ENCODE measurements around the gene NMBR.
A peak's percentile ranks its signal among the peaks of the same experiment; 100 is the strongest.
"Not testable (repeated sequence)": the region's sequence is repeated elsewhere in the genome, so short reads cannot be mapped to it uniquely, and the experiment has no call there.

NMBR gene

GRCh38 chr6:142146828-142147662 is at the start of gene NMBR, which contains the start of gene VTA1:
NMBR (minus strand) TSS chr6:142147122; CDS start chr6:142088658, 58,464 bp downstream.
VTA1 (plus strand) TSS chr6:142147263; CDS start chr6:142147288, 25 bp downstream.
- DNase-seq (ENCODE audit: low spot score): peak; percentile 97

DNA sequence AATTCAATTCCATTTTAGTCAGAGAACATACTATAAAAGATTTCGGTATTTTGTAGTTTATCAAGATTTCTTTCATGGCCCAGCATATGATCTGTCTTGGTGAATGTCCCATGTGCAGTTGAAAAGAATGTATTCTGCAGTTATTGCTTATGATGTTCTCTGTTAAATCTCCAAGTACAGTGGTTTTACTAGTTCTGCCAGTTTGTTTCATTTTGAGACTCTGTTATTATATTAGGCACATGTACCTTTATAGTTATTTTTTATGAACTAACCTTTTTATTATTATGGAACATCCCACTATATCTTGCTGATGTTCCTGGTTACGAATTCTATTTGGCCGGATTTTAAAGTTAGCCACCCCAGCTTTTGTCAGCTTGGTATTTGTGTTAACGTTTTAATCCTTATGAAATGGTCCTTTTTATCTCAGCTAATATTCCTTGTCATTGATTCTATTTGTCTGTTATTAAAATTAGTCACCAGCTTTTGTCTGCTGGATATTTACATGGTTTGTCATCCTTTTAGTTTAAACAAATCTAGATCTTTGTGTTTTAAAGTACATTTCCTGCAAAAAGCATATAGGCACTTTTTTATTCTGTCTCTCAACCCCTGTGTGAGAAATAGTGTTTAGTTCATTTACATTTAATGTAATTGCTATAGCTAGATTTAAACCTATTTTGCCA is 49.1 kb upstream of the NMBR start:
- DNase-seq (ENCODE audit: low spot score): no peak

GRCh38 chr6:142193621-142194020 is 46.7 kb upstream of the NMBR start:
- no peak for DNase-seq (ENCODE audit: low spot score)

GRCh38 chr6:142192343-142192742 is 45.4 kb upstream of the NMBR start:
- no peak for DNase-seq (ENCODE audit: low spot score)

DNA sequence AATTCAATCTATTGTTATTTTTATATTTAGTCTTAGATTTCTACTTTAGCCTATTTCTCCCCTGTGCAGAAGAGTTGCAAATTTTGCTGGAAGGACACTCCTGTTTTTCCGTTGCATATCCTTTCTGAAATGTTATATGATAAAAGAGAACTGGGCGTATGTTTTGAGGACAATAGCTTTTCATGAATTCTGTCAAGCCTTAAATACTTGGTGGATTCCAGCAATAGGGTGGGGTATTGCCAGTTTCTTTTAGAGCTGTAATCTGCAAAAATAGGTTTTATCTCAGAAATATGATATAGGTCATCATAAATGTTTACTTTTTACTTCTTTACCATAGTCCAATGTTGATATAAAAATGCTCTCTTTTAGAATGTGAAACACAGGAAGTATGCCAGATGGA is 42.1 kb upstream of the NMBR start:
- no peak for DNase-seq (ENCODE audit: low spot score)

DNA sequence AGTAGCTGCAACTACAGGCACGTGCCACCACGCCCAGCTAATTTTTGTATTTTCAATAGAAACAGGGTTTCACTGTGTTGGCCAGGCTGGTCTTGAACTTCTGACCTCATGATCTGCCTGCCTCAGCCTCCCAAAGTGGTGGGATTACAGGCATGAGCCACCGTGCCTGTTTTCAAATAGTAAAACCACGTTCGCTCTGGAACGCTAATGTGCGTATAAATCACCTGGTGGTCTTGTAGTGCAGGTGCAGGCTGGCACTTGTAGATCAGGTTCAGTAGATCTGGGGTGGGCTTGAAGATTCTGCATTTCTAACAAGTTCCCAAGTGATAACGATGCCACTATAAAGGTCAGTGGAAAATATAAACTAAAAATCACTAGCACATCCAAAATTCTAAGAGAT is 41.4 kb upstream of the NMBR start:
- not testable (repeated sequence) for DNase-seq (ENCODE audit: low spot score)

- DNase-seq (ENCODE audit: low spot score): peak; percentile 8
These were observed 40.3 kb upstream of the NMBR start for GRCh38 chr6:142187209-142187608.

- no peak for DNase-seq (ENCODE audit: low spot score)
These were observed 38.7 kb upstream of the NMBR start for GRCh38 chr6:142185641-142186040.

- DNase-seq (ENCODE audit: low spot score): no peak
These were observed 37.4 kb upstream of the NMBR start for GRCh38 chr6:142184307-142184706.

DNA sequence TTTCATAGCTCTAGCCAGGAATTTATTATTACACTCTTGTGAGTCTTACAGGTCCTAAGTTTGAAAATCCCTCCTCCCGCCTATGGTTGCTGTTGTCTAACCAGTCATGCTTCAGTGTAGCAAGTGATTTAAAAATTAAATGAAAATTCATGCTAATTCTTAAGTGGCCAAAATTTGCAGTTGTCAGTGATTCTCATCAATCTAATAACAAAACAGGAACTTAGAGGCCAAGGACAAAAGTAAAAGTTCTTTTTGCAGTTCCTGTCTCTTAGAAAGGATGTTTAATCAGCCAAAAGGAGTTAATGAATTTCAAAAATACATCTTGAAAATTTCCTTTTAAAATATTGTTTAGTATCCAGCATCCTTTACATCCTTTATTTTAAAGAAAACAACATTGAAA is 36.4 kb upstream of the NMBR start:
- no peak for DNase-seq (ENCODE audit: low spot score)

DNA sequence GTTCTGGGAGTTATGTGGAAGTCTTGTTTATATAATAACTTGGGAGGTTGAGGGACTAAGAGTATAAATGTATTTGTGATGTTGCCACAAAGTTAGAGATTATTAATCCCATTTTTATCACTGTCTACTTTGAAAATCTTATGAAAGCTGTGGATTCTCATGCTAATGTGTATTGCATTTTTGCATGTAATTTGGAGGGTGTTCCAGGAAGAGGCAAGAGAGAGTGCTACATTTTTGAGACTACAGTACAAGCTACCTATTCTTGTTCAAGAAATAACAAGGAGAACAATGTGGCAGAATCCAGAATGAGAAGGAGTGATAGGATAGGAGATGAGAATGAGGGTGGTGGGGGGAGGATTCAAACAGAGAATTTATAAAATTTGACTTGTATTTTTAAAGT is 35.1 kb upstream of the NMBR start:
- DNase-seq (ENCODE audit: low spot score): no peak

DNA sequence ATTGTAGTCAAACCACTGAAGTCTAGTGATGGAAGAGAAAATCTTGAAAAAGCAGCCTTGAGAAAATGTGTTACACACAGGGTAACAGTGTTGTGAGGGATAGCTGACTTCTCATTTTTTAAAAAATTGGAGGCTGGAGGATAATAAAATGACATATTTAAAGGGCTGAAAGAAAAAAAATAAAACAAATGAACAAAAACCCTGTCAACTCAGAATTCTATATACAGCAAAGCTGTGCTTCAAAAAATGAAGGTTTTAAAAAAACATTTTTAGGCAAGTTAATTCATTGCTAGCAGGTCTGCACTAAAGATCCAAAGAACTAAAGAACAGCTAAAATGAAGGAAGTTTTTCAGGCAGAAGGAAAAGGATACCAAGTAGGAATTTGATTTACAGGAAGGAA is 31.2 kb upstream of the NMBR start:
- no peak for DNase-seq (ENCODE audit: low spot score)

- no peak for DNase-seq (ENCODE audit: low spot score)
These were observed 27.8 kb upstream of the NMBR start for GRCh38 chr6:142174703-142175102.

- DNase-seq (ENCODE audit: low spot score): no peak
These were observed 27.1 kb upstream of the NMBR start for GRCh38 chr6:142173980-142174379.

GRCh38 chr6:142172758-142173157 is 25.8 kb upstream of the NMBR start:
- no peak for DNase-seq (ENCODE audit: low spot score)

DNA sequence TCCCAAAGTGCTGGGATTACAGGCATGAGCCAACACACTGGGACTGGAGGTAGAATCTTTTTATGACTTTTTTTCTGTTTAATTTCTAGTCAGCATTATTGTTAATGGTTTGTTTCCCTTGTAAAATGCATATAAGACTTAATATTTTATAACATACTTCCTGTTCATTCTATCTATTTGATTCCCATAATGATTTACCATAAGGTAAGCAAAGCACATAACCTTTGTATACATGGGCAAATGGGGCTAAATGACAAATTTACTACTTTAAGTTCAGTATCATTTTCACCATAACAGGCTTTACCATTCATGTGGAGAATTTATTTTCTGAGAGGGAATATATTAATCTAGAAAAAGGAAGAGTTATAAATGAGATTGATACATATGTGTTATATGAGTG is 24.4 kb upstream of the NMBR start:
- no peak for DNase-seq (ENCODE audit: low spot score)

GRCh38 chr6:142167486-142167885 is 20.6 kb upstream of the NMBR start:
- DNase-seq (ENCODE audit: low spot score): no peak

DNA sequence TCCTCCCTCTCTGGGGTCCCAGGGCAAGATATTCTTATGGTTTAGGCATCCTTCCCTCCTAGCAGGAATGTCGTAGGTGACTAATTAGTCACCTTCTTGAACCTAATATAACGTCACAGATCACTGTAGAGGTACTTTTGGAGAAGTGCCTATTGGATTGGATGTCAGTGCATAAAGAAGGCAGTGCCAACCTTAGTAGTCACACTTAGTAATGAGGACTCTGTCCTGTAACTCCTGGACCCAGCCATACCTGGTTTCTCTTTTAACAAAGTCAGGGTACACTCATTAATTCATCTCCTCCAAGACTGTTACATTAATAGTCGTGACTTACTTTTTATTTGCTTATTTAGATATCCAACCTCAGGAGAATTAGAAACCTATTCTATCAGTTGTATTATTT is 20.1 kb upstream of the NMBR start:
- no peak for DNase-seq (ENCODE audit: low spot score)

DNA sequence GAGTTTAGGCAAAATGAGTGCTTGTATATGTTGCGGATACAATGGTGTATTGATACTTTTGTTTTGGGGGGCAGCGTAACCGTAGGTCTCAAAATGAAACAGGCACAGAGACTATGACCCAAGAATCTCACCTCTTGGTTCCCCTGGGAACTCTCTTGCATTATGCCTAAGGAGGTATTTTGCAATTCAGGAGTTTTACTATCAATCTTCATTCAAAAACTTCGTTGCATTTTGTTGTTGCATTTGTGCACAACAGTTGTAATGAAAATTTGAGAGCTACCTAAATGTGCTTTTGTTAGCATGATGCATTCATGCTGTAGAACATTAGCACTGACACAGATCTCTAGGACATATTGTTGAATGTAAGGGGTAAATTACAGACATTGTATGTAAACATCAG is 18.3 kb upstream of the NMBR start:
- DNase-seq (ENCODE audit: low spot score): no peak

- no peak for DNase-seq (ENCODE audit: low spot score)
These were observed 15.9 kb upstream of the NMBR start for GRCh38 chr6:142162780-142163179.

DNA sequence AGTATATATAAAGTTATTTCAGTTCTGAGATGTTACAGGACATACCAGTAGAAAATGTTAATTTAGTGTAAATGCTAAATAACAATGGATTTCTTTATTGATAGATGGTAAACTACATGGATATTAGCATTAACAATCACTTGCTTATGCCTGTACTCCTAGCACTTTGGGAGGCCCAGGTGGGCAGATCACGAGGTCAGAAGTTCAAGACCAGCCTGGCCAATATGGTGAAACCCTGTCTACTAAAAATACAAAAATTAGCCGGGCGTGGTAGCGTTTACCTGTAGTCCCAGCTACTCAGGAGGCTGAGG is 9.8 kb upstream of the NMBR start:
- not testable (repeated sequence) for DNase-seq (ENCODE audit: low spot score)

DNA sequence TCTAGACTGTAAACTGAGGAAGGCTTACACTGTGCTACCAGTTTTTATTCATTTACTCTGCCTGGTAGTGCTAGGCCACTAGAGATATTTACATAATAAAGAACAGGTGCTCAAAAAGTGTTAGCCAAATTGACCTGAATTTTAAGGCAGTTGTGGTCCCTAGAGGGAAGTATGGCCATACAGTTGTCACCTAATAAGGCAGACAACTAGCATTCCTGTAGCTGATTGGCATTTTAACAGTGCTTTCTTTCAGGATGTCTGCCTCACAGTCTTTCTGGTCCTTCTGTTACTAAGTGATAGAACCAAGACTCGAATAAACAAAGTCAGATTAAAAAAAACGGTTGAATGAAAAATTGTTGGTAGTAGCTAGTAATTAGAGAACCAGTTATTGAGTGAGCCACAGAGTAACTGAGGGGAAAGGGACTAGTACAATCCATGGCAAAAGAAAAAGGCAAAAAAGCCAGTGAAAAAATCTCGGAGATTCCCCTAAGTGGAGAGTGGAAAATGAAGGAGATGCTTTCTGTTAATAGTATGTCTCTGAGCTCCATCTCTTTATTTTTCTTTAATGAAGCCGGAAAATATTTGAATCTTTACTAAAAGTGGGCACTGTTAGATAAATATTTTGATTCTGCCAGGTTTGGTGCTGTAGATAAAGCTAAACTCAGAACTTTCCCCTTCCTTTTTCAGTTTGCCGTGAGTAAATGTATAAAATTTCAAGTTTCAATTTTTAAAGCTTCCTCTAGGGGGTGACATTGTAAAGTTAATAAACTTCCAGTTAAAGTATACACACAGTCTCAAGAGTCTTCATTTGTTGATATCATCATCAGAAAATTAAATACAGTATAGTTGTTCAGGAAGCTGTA is 9.2 kb upstream of the NMBR start:
- DNase-seq (ENCODE audit: low spot score): peak; percentile 14

- DNase-seq (ENCODE audit: low spot score): no peak
These were observed 8.2 kb upstream of the NMBR start for GRCh38 chr6:142155091-142155490.

All from AG20443 (cell line).